Spleen (tissue), 7 donors: ENCODE measurements around the gene SCN2A.

Experiments
- CTCF ChIP-seq, 11 experiments: fragments of 200-600 bp in 7 of 11; fragments of 450-650 bp in 4 of 11; sonication (generic) in 4 of 11; IDR thresholded peaks in 8 of 11; conservative IDR thresholded peaks in 3 of 11; 1 replicate in 7 of 11; 2 replicates in 4 of 11; pipeline versions ENCODE4 v1.4.0 to v1.8.0; 2016 to 2021; ENCODE audit warnings: antibody characterized with exemption in 11 of 11, inconsistent platforms in 4 of 11, mild to moderate bottlenecking in 1 of 11
- POLR2A ChIP-seq, 3 donors: fragments of 450-650 bp; IDR thresholded peaks; one replicate each; pipeline ENCODE4 v1.5.1; 2017; ENCODE audit warnings: antibody characterized with exemption in 3 of 3, mild to moderate bottlenecking in 1 of 3
- POLR2AphosphoS5 ChIP-seq, 3 donors: sonication (generic); formaldehyde crosslinking; IDR thresholded peaks; one replicate each; pipeline ENCODE4 v1.5.1; 2017; ENCODE audit warnings: antibody characterized with exemption in 3 of 3
- donor health status: DM: no; HTN: no; CAD: no; lungs with moderate emphysema.
- donor health status: DM: no; HTN: no; CAD: no.
- donor health status: DM: no; HTN: no; CAD: no.

GRCh38 chr2:165248238-165248637 is 9.0 kb downstream of the SCN2A start:
- TF ChIP-seq CTCF (IDR thresholded peaks at IDR 0.05 in 8 of 11, conservative IDR thresholded peaks at IDR 0.05 in 3 of 11): no peak
- TF ChIP-seq POLR2A (IDR thresholded peaks at IDR 0.05): no peak
- TF ChIP-seq POLR2AphosphoS5 (IDR thresholded peaks at IDR 0.05): no peak
